HepG2 (cell line): ENCODE results near the gene CACNA1H. TPM values are rescaled to one million over a fixed set of nuclear protein-coding genes. Genes with fewer than 3 reads are reported as not detected.

Experiments used
- ARNT2 ChIP-seq: sonication (generic); formaldehyde crosslinking; IDR thresholded peaks from 2 replicates; pipeline ENCODE4 v1.8.0; 2022; ENCODE audit warnings: mild to moderate bottlenecking, low read depth, missing genetic modification reagents, moderate library complexity
- ATF6 ChIP-seq: sonication (generic); formaldehyde crosslinking; conservative IDR thresholded peaks from 2 replicates; pipeline ENCODE4 v1.4.0; 2020; ENCODE audit warnings: missing genetic modification reagents
- CEBPG ChIP-seq: IDR thresholded peaks from 2 replicates; pipeline ENCODE4 v1.6.1; 2016
- E2F1 ChIP-seq: sonication (generic); formaldehyde crosslinking; IDR thresholded peaks from 2 replicates; pipeline ENCODE4 v1.5.0; 2020; ENCODE audit warnings: missing genetic modification reagents
- GMEB2 ChIP-seq: IDR thresholded peaks from 2 replicates; pipeline ENCODE4 v1.6.1; 2016; ENCODE audit warnings: missing biosample characterization, missing genetic modification reagents, low read depth
- HES4 ChIP-seq: sonication (generic); formaldehyde crosslinking; IDR thresholded peaks from 2 replicates; pipeline ENCODE4 v1.9.0; 2021; ENCODE audit warnings: mild to moderate bottlenecking, missing genetic modification reagents, borderline replicate concordance
- HMG20B ChIP-seq: conservative IDR thresholded peaks from 2 replicates; pipeline ENCODE4 v1.6.1; 2016; ENCODE audit warnings: missing genetic modification reagents, missing compliant biosample characterization
- KLF11 ChIP-seq: IDR thresholded peaks from 2 replicates; pipeline ENCODE4 v1.6.1; 2016; ENCODE audit warnings: missing compliant biosample characterization
- KLF15 ChIP-seq: sonication (generic); formaldehyde crosslinking; IDR thresholded peaks from 2 replicates; pipeline ENCODE4 v1.8.1; 2023; ENCODE audit warnings: borderline replicate concordance, mild to moderate bottlenecking, inconsistent platforms, missing genetic modification reagents, mixed read lengths
- MXI1 ChIP-seq: IDR thresholded peaks from 3 replicates; pipeline ENCODE4 v1.6.1; 2012; ENCODE audit warnings: low read depth, low read length, inconsistent platforms, borderline replicate concordance
- NRL ChIP-seq: sonication (generic); formaldehyde crosslinking; IDR thresholded peaks from 2 replicates; pipeline ENCODE4 v1.5.0; 2020; ENCODE audit warnings: missing genetic modification reagents, mild to moderate bottlenecking, moderate library complexity, borderline replicate concordance
- RXRA ChIP-seq: sonication (generic); formaldehyde crosslinking; IDR thresholded peaks from 2 replicates; pipeline ENCODE4 v1.5.1; 2020; ENCODE audit warnings: missing genetic modification reagents
- SAP130 ChIP-seq: IDR thresholded peaks from 2 replicates; pipeline ENCODE4 v1.6.1; 2016; ENCODE audit warnings: low read depth
- SRY ChIP-seq: sonication (generic); formaldehyde crosslinking; IDR thresholded peaks from 2 replicates; pipeline ENCODE4 v1.8.0; 2022; ENCODE audit warnings: mild to moderate bottlenecking, missing genetic modification reagents
- TP53 ChIP-seq: sonication (generic); formaldehyde crosslinking; conservative IDR thresholded peaks from 2 replicates; pipeline ENCODE4 v1.4.0; 2020; ENCODE audit warnings: missing genetic modification reagents
- ZNF234 ChIP-seq: sonication (generic); formaldehyde crosslinking; conservative IDR thresholded peaks from 2 replicates; pipeline ENCODE4 v1.5.1; 2020; ENCODE audit warnings: mild to moderate bottlenecking, missing genetic modification reagents
- ZNF275 ChIP-seq: sonication (generic); formaldehyde crosslinking; IDR thresholded peaks from 2 replicates; pipeline ENCODE4 v1.8.0; 2022; ENCODE audit warnings: missing genetic modification reagents, mild to moderate bottlenecking, inconsistent platforms, borderline replicate concordance
- ZNF280B ChIP-seq: sonication (generic); formaldehyde crosslinking; IDR thresholded peaks from 2 replicates; pipeline ENCODE4 v1.5.0; 2020; ENCODE audit warnings: missing genetic modification reagents, mild to moderate bottlenecking, borderline replicate concordance
- ZNF3 ChIP-seq: IDR thresholded peaks from 2 replicates; pipeline ENCODE4 v1.7.0; 2017; ENCODE audit warnings: inconsistent platforms
- ZNF558 ChIP-seq: sonication (generic); formaldehyde crosslinking; IDR thresholded peaks from 2 replicates; pipeline ENCODE4 v1.9.0; 2022; ENCODE audit warnings: mild to moderate bottlenecking, missing genetic modification reagents, borderline replicate concordance
- ZNF605 ChIP-seq: sonication (generic); formaldehyde crosslinking; IDR thresholded peaks from 2 replicates; pipeline ENCODE4 v1.8.0; 2022; ENCODE audit warnings: mild to moderate bottlenecking, missing genetic modification reagents
- ZNF644 ChIP-seq: IDR thresholded peaks from 2 replicates; pipeline ENCODE4 v1.6.1; 2016; ENCODE audit warnings: low read depth
- polyA plus RNA-seq, 8 experiments: library from polyadenylated mRNA; depleted of rRNA in 3 of 8; stranded (reverse) in 7 of 8; unstranded in 1 of 8; fragments of >200 nt; fragmentation: Illumina TruSeq in 4 of 8; extraction: Trizol in 4 of 8; gene quantifications; 2 replicates each; pipeline versions ENCODE4 v1.2.1 to v1.2.3, GENCODE V29; 2011 to 2016; ENCODE audit warnings: low read depth in 4 of 8, missing spikeins in 1 of 8, mixed read lengths in 1 of 8; ENCODE audit not compliant: insufficient read depth in 1 of 8
- total RNA-seq, 5 experiments: library from RNA; depleted of rRNA; stranded (reverse); fragments of >200 nt; fragmentation: Illumina TruSeq; extraction: Trizol; gene quantifications; 2 replicates each; pipeline ENCODE4 v1.2.3, GENCODE V29; 2016; ENCODE audit warnings: low read depth in 1 of 5

The CACNA1H gene
- total and polyA plus RNA-seq, 2 of the 13 experiments (the other 11 are each of a cell fraction or from before 2014, with no cell fraction given) = 0.40 to 1.8 TPM

- TF ChIP-seq GMEB2 (CRISPR knock-in tag) = no peak
- 0 out of 2 replicates have a peak, but pooled peaks have one; percentile 49 for TF ChIP-seq KLF11
- TF ChIP-seq ZNF644 = no peak
- TF ChIP-seq ZNF3 (CRISPR knock-in tag) = no peak
- no peak for TF ChIP-seq ZNF280B (CRISPR knock-in tag)
- TF ChIP-seq SRY (CRISPR knock-in tag) = peak; percentile 99
- 0 out of 2 replicates have a peak, but pooled peaks have one; percentile 71 for TF ChIP-seq KLF15 (CRISPR knock-in tag)
- TF ChIP-seq ARNT2 (CRISPR knock-in tag) = peak; percentile 67; the same call in 1 of the 2 replicates
- 0 out of 3 replicates have a peak, but pooled peaks have one; percentile 29 for TF ChIP-seq MXI1
- no peak for TF ChIP-seq CEBPG (CRISPR knock-in tag)
- TF ChIP-seq ZNF605 (CRISPR knock-in tag) = peak; percentile 84
- 0 out of 2 replicates have a peak, but pooled peaks have one; percentile 36 for TF ChIP-seq TP53 (CRISPR knock-in tag)
- TF ChIP-seq ATF6 = 0 out of 2 replicates have a peak, but pooled peaks have one; percentile 65
- TF ChIP-seq E2F1 (CRISPR knock-in tag) = peak; percentile 57; the same call in 1 of the 2 replicates
- TF ChIP-seq SAP130 = peak; percentile 40; the same call in 1 of the 2 replicates
- TF ChIP-seq ZNF275 (CRISPR knock-in tag) = peak; percentile 54; the same call in 1 of the 2 replicates
- TF ChIP-seq HMG20B = no peak
- peak; percentile 93; the same call in 1 of the 2 replicates for TF ChIP-seq ZNF558
- 0 out of 2 replicates have a peak, but pooled peaks have one; percentile 33 for TF ChIP-seq ZNF234 (CRISPR knock-in tag)
- TF ChIP-seq NRL (CRISPR knock-in tag) = 0 out of 2 replicates have a peak, but pooled peaks have one; percentile 33
- no peak for TF ChIP-seq RXRA (CRISPR knock-in tag)
- peak; percentile 90; the same call in 1 of the 2 replicates for TF ChIP-seq HES4 (CRISPR knock-in tag)
Observed at GRCh38 chr16:1188432-1189189, 35.7 kb downstream of the CACNA1H start (continued).
